Measurements from ENCODE around the gene ZC3H4. TPM values are rescaled to one million over a fixed set of nuclear protein-coding genes. Genes with fewer than 3 reads are reported as not detected.
A peak's percentile ranks its signal among the peaks of the same experiment; 100 is the strongest.

ZC3H4 gene
- total and polyA plus RNA-seq, 9 of the 15 experiments (the other 6 are each of a cell fraction or from before 2014, with no cell fraction given): 2.2 to 75.6 (median 18.3) TPM

GRCh38 chr19:47109541-47110375, 3.8 kb downstream of the ZC3H4 start (continued):
- TF ChIP-seq, protein P1, sequence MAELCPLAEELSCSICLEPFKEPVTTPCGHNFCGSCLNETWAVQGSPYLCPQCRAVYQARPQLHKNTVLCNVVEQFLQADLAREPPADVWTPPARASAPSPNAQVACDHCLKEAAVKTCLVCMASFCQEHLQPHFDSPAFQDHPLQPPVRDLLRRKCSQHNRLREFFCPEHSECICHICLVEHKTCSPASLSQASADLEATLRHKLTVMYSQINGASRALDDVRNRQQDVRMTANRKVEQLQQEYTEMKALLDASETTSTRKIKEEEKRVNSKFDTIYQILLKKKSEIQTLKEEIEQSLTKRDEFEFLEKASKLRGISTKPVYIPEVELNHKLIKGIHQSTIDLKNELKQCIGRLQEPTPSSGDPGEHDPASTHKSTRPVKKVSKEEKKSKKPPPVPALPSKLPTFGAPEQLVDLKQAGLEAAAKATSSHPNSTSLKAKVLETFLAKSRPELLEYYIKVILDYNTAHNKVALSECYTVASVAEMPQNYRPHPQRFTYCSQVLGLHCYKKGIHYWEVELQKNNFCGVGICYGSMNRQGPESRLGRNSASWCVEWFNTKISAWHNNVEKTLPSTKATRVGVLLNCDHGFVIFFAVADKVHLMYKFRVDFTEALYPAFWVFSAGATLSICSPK (IDR thresholded peaks at IDR 0.05; ENCODE audit: borderline replicate concordance): no peak
- TF ChIP-seq ELF4 (CRISPR knock-in tag; IDR thresholded peaks at IDR 0.05): peak; percentile 56; the same call in 1 of the 2 replicates
- peak; percentile 96 for TF ChIP-seq FOXJ2 (tag; IDR thresholded peaks at IDR 0.05)
- no peak for TF ChIP-seq POLR3A (IDR thresholded peaks at IDR 0.05; ENCODE audit: borderline replicate concordance, extremely low read depth, insufficient read depth, insufficient read length)
- TF ChIP-seq HINFP (tag; conservative IDR thresholded peaks at IDR 0.05; ENCODE audit: low read depth): no peak
- no peak for TF ChIP-seq CLOCK (CRISPR knock-in tag; IDR thresholded peaks at IDR 0.05; ENCODE audit: borderline replicate concordance)
- peak; percentile 63; the same call in 1 of the 2 replicates for TF ChIP-seq SMAD4 (CRISPR knock-in tag; conservative IDR thresholded peaks at IDR 0.05)
- TF ChIP-seq, protein P2, sequence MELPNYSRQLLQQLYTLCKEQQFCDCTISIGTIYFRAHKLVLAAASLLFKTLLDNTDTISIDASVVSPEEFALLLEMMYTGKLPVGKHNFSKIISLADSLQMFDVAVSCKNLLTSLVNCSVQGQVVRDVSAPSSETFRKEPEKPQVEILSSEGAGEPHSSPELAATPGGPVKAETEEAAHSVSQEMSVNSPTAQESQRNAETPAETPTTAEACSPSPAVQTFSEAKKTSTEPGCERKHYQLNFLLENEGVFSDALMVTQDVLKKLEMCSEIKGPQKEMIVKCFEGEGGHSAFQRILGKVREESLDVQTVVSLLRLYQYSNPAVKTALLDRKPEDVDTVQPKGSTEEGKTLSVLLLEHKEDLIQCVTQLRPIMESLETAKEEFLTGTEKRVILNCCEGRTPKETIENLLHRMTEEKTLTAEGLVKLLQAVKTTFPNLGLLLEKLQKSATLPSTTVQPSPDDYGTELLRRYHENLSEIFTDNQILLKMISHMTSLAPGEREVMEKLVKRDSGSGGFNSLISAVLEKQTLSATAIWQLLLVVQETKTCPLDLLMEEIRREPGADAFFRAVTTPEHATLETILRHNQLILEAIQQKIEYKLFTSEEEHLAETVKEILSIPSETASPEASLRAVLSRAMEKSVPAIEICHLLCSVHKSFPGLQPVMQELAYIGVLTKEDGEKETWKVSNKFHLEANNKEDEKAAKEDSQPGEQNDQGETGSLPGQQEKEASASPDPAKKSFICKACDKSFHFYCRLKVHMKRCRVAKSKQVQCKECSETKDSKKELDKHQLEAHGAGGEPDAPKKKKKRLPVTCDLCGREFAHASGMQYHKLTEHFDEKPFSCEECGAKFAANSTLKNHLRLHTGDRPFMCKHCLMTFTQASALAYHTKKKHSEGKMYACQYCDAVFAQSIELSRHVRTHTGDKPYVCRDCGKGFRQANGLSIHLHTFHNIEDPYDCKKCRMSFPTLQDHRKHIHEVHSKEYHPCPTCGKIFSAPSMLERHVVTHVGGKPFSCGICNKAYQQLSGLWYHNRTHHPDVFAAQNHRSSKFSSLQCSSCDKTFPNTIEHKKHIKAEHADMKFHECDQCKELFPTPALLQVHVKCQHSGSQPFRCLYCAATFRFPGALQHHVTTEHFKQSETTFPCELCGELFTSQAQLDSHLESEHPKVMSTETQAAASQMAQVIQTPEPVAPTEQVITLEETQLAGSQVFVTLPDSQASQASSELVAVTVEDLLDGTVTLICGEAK (IDR thresholded peaks at IDR 0.05): 0 out of 2 replicates have a peak, but pooled peaks have one; percentile 22
- TF ChIP-seq, protein P2 (CRISPR knock-in tag; IDR thresholded peaks at IDR 0.05): no peak
- no peak for TF ChIP-seq GATAD2A (IDR thresholded peaks at IDR 0.05)
